Right atrium auricular region (tissue), 2 donors: ENCODE measurements around the gene POLG. TPM values are rescaled to one million over a fixed set of nuclear protein-coding genes. Genes with fewer than 3 reads are reported as not detected.

Experiments used
- DNase-seq: peaks from one replicate; pipeline ENCODE4 v3.0.0-alpha.2; 2019; ENCODE audit warnings: low spot score
- H3K27ac ChIP-seq, 2 donors: fragments of 200-600 bp; sonication (generic); 1 replicate in 1 of 2; 2 replicates in 1 of 2; pipeline ENCODE4 v1.5.1; 2016 to 2019
- H3K27me3 ChIP-seq, 2 donors: fragments of 200-600 bp; sonication (generic); one replicate each; pipeline versions ENCODE4 v1.5.1 to v1.6.0; 2017 to 2019
- H3K36me3 ChIP-seq: fragments of 200-600 bp; sonication (generic); one replicate; pipeline ENCODE4 v1.5.1; 2016
- H3K4me1 ChIP-seq, 2 donors: fragments of 200-600 bp; sonication (generic); one replicate each; pipeline versions ENCODE4 v1.5.1 to v1.6.0; 2017 to 2019
- H3K4me3 ChIP-seq, 2 donors: fragments of 200-600 bp; sonication (generic); 1 replicate in 1 of 2; 2 replicates in 1 of 2; pipeline ENCODE4 v1.5.1; 2017 to 2019; ENCODE audit warnings: mild to moderate bottlenecking in 1 of 2, moderate library complexity in 1 of 2
- H3K9me3 ChIP-seq, 2 donors: fragments of 200-600 bp; sonication (generic); one replicate each; pipeline ENCODE4 v1.5.1; 2019
- CTCF ChIP-seq, 2 donors: fragments of 200-600 bp; sonication (generic); IDR thresholded peaks; one replicate each; pipeline ENCODE4 v1.5.1; 2019; ENCODE audit warnings: antibody characterized with exemption in 2 of 2
- total RNA-seq, 2 donors: library from RNA; depleted of rRNA; stranded (reverse); fragments of >200 nt; gene quantifications; one replicate each; pipeline ENCODE4 v1.1.0, GENCODE V29; 2016

Gene POLG
- total RNA-seq, 2 donors from 2014 or later, result 36.0 to 37.9 TPM

- Histone ChIP-seq H3K36me3 (peaks cover 96% of the 10 kb centered on the region), H3K27ac (no peak overlapping the region), H3K4me3 (no peak overlapping the region), H3K9me3 (no peaks in the 10 kb centered on the region), H3K4me1 (no peaks in the 10 kb centered on the region), H3K27me3 (no peaks in the 10 kb centered on the region)
- DNase-seq, result no peak
- no peak for TF ChIP-seq CTCF (IDR thresholded peaks at IDR 0.05)
These were observed 11.8 kb downstream of the POLG start for GRCh38 chr15:89322822-89323221.

- no peak for TF ChIP-seq CTCF (IDR thresholded peaks at IDR 0.05)
- DNase-seq, result no peak
- no peak overlapping the region for H3K27ac ChIP-seq
- H3K4me3 ChIP-seq, result no peak overlapping the region
- no peaks in the 10 kb centered on the region for H3K27me3 ChIP-seq
- peaks cover 98% of the 10 kb centered on the region for H3K36me3 ChIP-seq
- no peaks in the 10 kb centered on the region for H3K9me3 ChIP-seq
- H3K4me1 ChIP-seq, result no peaks in the 10 kb centered on the region
These were observed 12.9 kb downstream of the POLG start for GRCh38 chr15:89321521-89322410.

- Histone ChIP-seq H3K36me3 (peaks cover 98% of the 10 kb centered on the region), H3K27ac (no peak overlapping the region), H3K4me3 (no peak overlapping the region), H3K4me1 (no peaks in the 10 kb centered on the region), H3K27me3 (no peaks in the 10 kb centered on the region), H3K9me3 (no peaks in the 10 kb centered on the region)
- no peak for TF ChIP-seq CTCF (IDR thresholded peaks at IDR 0.05)
- DNase-seq, result no peak
These were observed 14.4 kb downstream of the POLG start for GRCh38 chr15:89320200-89320599.

- TF ChIP-seq CTCF (IDR thresholded peaks at IDR 0.05), result no peak
- Histone ChIP-seq H3K27ac (no peak overlapping the region), H3K36me3 (peaks cover 100% of the 10 kb centered on the region), H3K27me3 (no peaks in the 10 kb centered on the region), H3K9me3 (no peaks in the 10 kb centered on the region), H3K4me1 (no peaks in the 10 kb centered on the region), H3K4me3 (no peak overlapping the region)
- DNase-seq, result no peak
These were observed 14.9 kb downstream of the POLG start for GRCh38 chr15:89319678-89320077.

GRCh38 chr15:89317186-89317720, 17.4 kb downstream of the POLG start:
- no peaks in the 10 kb centered on the region for H3K27me3 ChIP-seq
- H3K9me3 ChIP-seq, result no peaks in the 10 kb centered on the region
- no peak for DNase-seq
- no peaks in the 10 kb centered on the region for H3K4me1 ChIP-seq
- peaks cover 77% of the 10 kb centered on the region for H3K36me3 ChIP-seq
- H3K27ac ChIP-seq, result no peak overlapping the region
- no peak overlapping the region for H3K4me3 ChIP-seq
- TF ChIP-seq CTCF (IDR thresholded peaks at IDR 0.05), result no peak
